Measurements from ENCODE around the gene ZBTB8A. TPM values are rescaled to one million over a fixed set of nuclear protein-coding genes. Genes with fewer than 3 reads are reported as not detected.

ZBTB8A gene
- total RNA-seq, 2 experiments from 2014 or later = not detected

GRCh38 chr1:32509939-32510338, 29.3 kb upstream of the ZBTB8A start:
- peaks cover 21% of the 10 kb centered on the region for H3K27me3 Mint-ChIP-seq
- ATAC-seq (ENCODE audit: poor library complexity) (no peak), DNase-seq (no peak)
- H3K27ac ChIP-seq (ENCODE audit: low read depth in 1 of 2, low read length in 2 of 2) = no peak overlapping the region
- H3K27me3 ChIP-seq (ENCODE audit: control insufficient read depth in 1 of 2, insufficient read depth in 2 of 2, low read length in 2 of 2) = peaks cover 0 to 3% of the 10 kb centered on the region in 2 experiments
- ChIA-PET CTCF (no interaction called here), POLR2A (no interaction called here)
- no peak overlapping the region for H3K27ac Mint-ChIP-seq
- H3K36me3 ChIP-seq (ENCODE audit: insufficient read depth, low read length) = no peaks in the 10 kb centered on the region
- intact Hi-C loops (cut with DNase I, micrococcal nuclease) = no loop called here
- H3K4me3 ChIP-seq (ENCODE audit: low read length) = no peak overlapping the region
- H3K4me1 ChIP-seq (ENCODE audit: insufficient read depth, low read length) = no peaks in the 10 kb centered on the region
- H3K9me3 Mint-ChIP-seq = no peaks in the 10 kb centered on the region
- no peaks in the 10 kb centered on the region for H3K9me3 ChIP-seq (ENCODE audit: control insufficient read depth in 1 of 2, insufficient read depth in 1 of 2, low read length in 2 of 2)
- TF ChIP-seq CTCF (IDR thresholded peaks at IDR 0.05) = no peak
- H3K4me3 Mint-ChIP-seq = no peak overlapping the region
- H3K4me1 Mint-ChIP-seq (ENCODE audit: low read depth) = no peaks in the 10 kb centered on the region
- no peaks in the 10 kb centered on the region for H3K36me3 Mint-ChIP-seq (ENCODE audit: low read depth)

GRCh38 chr1:32516402-32516801, 22.8 kb upstream of the ZBTB8A start:
- TF ChIP-seq CTCF (IDR thresholded peaks at IDR 0.05) = no peak
- H3K27me3 ChIP-seq (ENCODE audit: control insufficient read depth in 1 of 2, insufficient read depth in 2 of 2, low read length in 2 of 2) = peaks cover 0 to 4% of the 10 kb centered on the region in 2 experiments
- Mint-ChIP-seq H3K4me3 (no peak overlapping the region), H3K27ac (no peak overlapping the region), H3K4me1 (ENCODE audit: low read depth) (no peaks in the 10 kb centered on the region), H3K9me3 (no peaks in the 10 kb centered on the region), H3K36me3 (ENCODE audit: low read depth) (no peaks in the 10 kb centered on the region), H3K27me3 (peaks cover 5% of the 10 kb centered on the region)
- H3K4me1 ChIP-seq (ENCODE audit: insufficient read depth, low read length) = peaks cover 7% of the 10 kb centered on the region
- H3K27ac ChIP-seq (ENCODE audit: low read depth in 1 of 2, low read length in 2 of 2) = no peak overlapping the region
- H3K36me3 ChIP-seq (ENCODE audit: insufficient read depth, low read length) = no peaks in the 10 kb centered on the region
- intact Hi-C loops (cut with DNase I, micrococcal nuclease) = no loop called here
- H3K4me3 ChIP-seq (ENCODE audit: low read length) = no peak overlapping the region
- ATAC-seq (ENCODE audit: poor library complexity) (no peak), DNase-seq (no peak)
- POLR2A ChIA-PET = no interaction called here
- no peaks in the 10 kb centered on the region for H3K9me3 ChIP-seq (ENCODE audit: control insufficient read depth in 1 of 2, insufficient read depth in 1 of 2, low read length in 2 of 2)
- CTCF ChIA-PET = no interaction called here

GRCh38 chr1:32518976-32519375, 20.3 kb upstream of the ZBTB8A start:
- H3K4me3 ChIP-seq (ENCODE audit: low read length) = no peak overlapping the region
- DNase-seq = no peak
- POLR2A ChIA-PET = no interaction called here
- CTCF ChIA-PET = interaction anchor here (1.6 kb wide), 1 partner anchor 46 kb away, joined by 5 read pairs; no protein-coding TSS in a partner anchor
- peaks cover 7% of the 10 kb centered on the region for H3K4me1 ChIP-seq (ENCODE audit: insufficient read depth, low read length)
- TF ChIP-seq CTCF (IDR thresholded peaks at IDR 0.05) = no peak
- Mint-ChIP-seq H3K27me3 (peaks cover 5% of the 10 kb centered on the region), H3K27ac (no peak overlapping the region), H3K36me3 (ENCODE audit: low read depth) (no peaks in the 10 kb centered on the region), H3K9me3 (no peaks in the 10 kb centered on the region), H3K4me1 (ENCODE audit: low read depth) (no peaks in the 10 kb centered on the region), H3K4me3 (no peak overlapping the region)
- H3K36me3 ChIP-seq (ENCODE audit: insufficient read depth, low read length) = no peaks in the 10 kb centered on the region
- H3K27ac ChIP-seq (ENCODE audit: low read depth in 1 of 2, low read length in 2 of 2) = no peak overlapping the region
- intact Hi-C loops (cut with DNase I, micrococcal nuclease) = loop anchor here in 1 of 2 experiments (2.0 kb wide), 1 partner anchor 72 kb away; no protein-coding TSS in a partner anchor
- no peak for ATAC-seq (ENCODE audit: poor library complexity)
- H3K9me3 ChIP-seq (ENCODE audit: control insufficient read depth in 1 of 2, insufficient read depth in 1 of 2, low read length in 2 of 2) = no peaks in the 10 kb centered on the region
- peaks cover 0 to 4% of the 10 kb centered on the region in 2 experiments for H3K27me3 ChIP-seq (ENCODE audit: control insufficient read depth in 1 of 2, insufficient read depth in 2 of 2, low read length in 2 of 2)

Data from CD4-positive, alpha-beta T cell (primary cell).